Stimulated activated CD4-positive, alpha-beta T cell treated with anti-CD3 and anti-CD28 coated beads, TNF-alpha, amount 100 ng/mL, for 4 hours (primary cell): ENCODE data around the gene GPRC5A.

Experiments
- DNase-seq, 3 experiments: peaks; one replicate each; pipeline ENCODE4 v3.0.0-alpha.2; 2020; ENCODE audit warnings: low read depth in 3 of 3

Gene GPRC5A

GRCh38 chr12:12939888-12940287, 48.5 kb downstream of the GPRC5A start:
- DNase-seq, result no peak

- no peak for DNase-seq
These were observed 50.3 kb downstream of the GPRC5A start for GRCh38 chr12:12941450-12942350.

GRCh38 chr12:12943586-12944260, 52.4 kb downstream of the GPRC5A start:
- no peak for DNase-seq

- DNase-seq, result no peak
These were observed 54.2 kb downstream of the GPRC5A start for GRCh38 chr12:12945591-12945990.

- DNase-seq, result no peak
These were observed 55.5 kb downstream of the GPRC5A start for GRCh38 chr12:12946686-12947355.

GRCh38 chr12:12947902-12948301, 56.5 kb downstream of the GPRC5A start:
- no peak for DNase-seq

GRCh38 chr12:12951504-12951903, 60.1 kb downstream of the GPRC5A start:
- DNase-seq, result no peak

- no peak for DNase-seq
These were observed 60.7 kb downstream of the GPRC5A start, which contains the start of gene GPRC5D for GRCh38 chr12:12952036-12952435. GPRC5D (minus strand) TSS chr12:12952170; CDS start chr12:12950384, 1,786 bp downstream.

GRCh38 chr12:12954356-12954755, 63.0 kb downstream of the GPRC5A start:
- no peak for DNase-seq

GRCh38 chr12:12954878-12955625, 63.7 kb downstream of the GPRC5A start:
- DNase-seq, result no peak

GRCh38 chr12:12958886-12959285, 67.5 kb downstream of the GPRC5A start:
- no peak for DNase-seq

- DNase-seq, result no peak
These were observed 69.4 kb downstream of the GPRC5A start for GRCh38 chr12:12960639-12961209.

GRCh38 chr12:12964255-12964654, 72.9 kb downstream of the GPRC5A start:
- no peak for DNase-seq

GRCh38 chr12:12965836-12966235, 74.5 kb downstream of the GPRC5A start:
- DNase-seq, result no peak
